GM12801 (cell line): Measurements from ENCODE around the gene STX16.

Experiments
- CTCF ChIP-seq: IDR thresholded peaks from one replicate; pipeline ENCODE4 v1.5.1; 2011; ENCODE audit warnings: control low read depth; ENCODE audit not compliant: insufficient read length; ENCODE audit errors: extremely low read depth

STX16 gene

GRCh38 chr20:58647796-58648501 lies 3.1 kb upstream of the STX16 start:
- no peak for TF ChIP-seq CTCF

- TF ChIP-seq CTCF = no peak
Measured at GRCh38 chr20:58649288-58650180, 1.5 kb upstream of the STX16 start.

- no peak for TF ChIP-seq CTCF
Measured at GRCh38 chr20:58650181-58650775, 805 bp upstream of the STX16 start.

- no peak for TF ChIP-seq CTCF
Measured at GRCh38 chr20:58651559-58651945, 469 bp downstream of the STX16 start.

GRCh38 chr20:58651946-58652605 lies 993 bp downstream of the STX16 start:
- no peak for TF ChIP-seq CTCF

GRCh38 chr20:58652606-58653294 lies 1.7 kb downstream of the STX16 start:
- TF ChIP-seq CTCF = no peak
